ENCODE measurements around the gene SH3BP5.

SH3BP5 gene

GRCh38 chr3:15229262-15229661 is 103.1 kb downstream of the SH3BP5 start:
- Histone ChIP-seq H4K91ac (ENCODE audit: low read depth, low read length, poor library complexity) (no peak overlapping the region), H3K4me1 (ENCODE audit: control insufficient read depth in 2 of 2, insufficient read depth in 1 of 2, low read depth in 1 of 2, low read length in 2 of 2) (no peaks in the 10 kb centered on the region), H3K27ac (replicated peaks; ENCODE audit: low read length) (no peak overlapping the region), H3K36me3 (replicated peaks in 1 of 2; ENCODE audit: control insufficient read depth in 2 of 2, insufficient read depth in 2 of 2, low read length in 2 of 2) (peaks cover 4 to 90% of the 10 kb centered on the region in 2 donors), H3K4me2 (ENCODE audit: insufficient read depth, low read length, poor library complexity, severe bottlenecking) (no peak overlapping the region), H2BK15ac (ENCODE audit: low read length) (no peak overlapping the region), H2AFZ (ENCODE audit: low read length) (no peak overlapping the region), H3K9me3 (replicated peaks in 1 of 2; ENCODE audit: control insufficient read depth in 2 of 2, insufficient read depth in 1 of 2, low read depth in 1 of 2, low read length in 2 of 2) (no peaks in the 10 kb centered on the region), H3K79me1 (ENCODE audit: low read depth, low read length) (no peaks in the 10 kb centered on the region), H2AK5ac (ENCODE audit: low read depth, low read length) (no peak overlapping the region), H3K4ac (ENCODE audit: low read length) (no peak overlapping the region), H3K23ac (ENCODE audit: low read depth, low read length, poor library complexity) (no peak overlapping the region), H3K18ac (ENCODE audit: low read length) (no peak overlapping the region), H3K4me3 (ENCODE audit: low read length in 2 of 2) (no peak overlapping the region), H2BK12ac (ENCODE audit: low read length) (no peak overlapping the region), H2BK5ac (ENCODE audit: low read length) (no peak overlapping the region), H3K14ac (ENCODE audit: low read length) (no peak overlapping the region), H3K27me3 (ENCODE audit: control insufficient read depth in 3 of 3, insufficient read depth in 3 of 3, low read depth in 1 of 3, low read length in 3 of 3) (no peaks in the 10 kb centered on the region), H3K9ac (ENCODE audit: low read depth, low read length, poor library complexity) (no peak overlapping the region), H4K8ac (ENCODE audit: low read depth, low read length) (no peak overlapping the region), H2BK120ac (ENCODE audit: low read depth, low read length) (no peak overlapping the region)
- WGBS, 2 donors (ENCODE audit: extremely low coverage in 2 of 2, insufficient read length in 2 of 2, insufficient replicate concordance in 1 of 2), result no CpG with 5 or more reads among the region's 4 CpGs
- DNase-seq (ENCODE audit: low spot score), result no peak

DNA sequence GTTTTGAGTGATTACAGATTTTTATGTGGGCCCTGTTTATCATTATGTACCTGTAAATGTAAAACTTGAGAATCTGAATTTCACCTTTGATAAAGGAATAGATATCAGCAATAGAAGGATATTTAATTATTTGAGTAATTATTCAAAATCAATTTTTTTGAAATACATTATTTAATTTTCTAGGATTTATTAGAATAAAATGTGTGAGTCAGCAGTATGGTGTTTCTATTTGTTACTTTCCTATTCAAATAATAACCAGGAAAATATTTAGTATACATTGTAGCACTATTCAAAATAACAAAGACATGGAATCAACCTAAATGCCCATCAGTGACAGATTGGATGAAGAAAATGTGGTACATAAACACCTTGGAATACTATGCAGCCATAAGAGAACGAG is 104.2 kb downstream of the SH3BP5 start:
- H3K4me1 ChIP-seq (ENCODE audit: control insufficient read depth in 2 of 2, insufficient read depth in 1 of 2, low read depth in 1 of 2, low read length in 2 of 2), result no peaks in the 10 kb centered on the region

DNA sequence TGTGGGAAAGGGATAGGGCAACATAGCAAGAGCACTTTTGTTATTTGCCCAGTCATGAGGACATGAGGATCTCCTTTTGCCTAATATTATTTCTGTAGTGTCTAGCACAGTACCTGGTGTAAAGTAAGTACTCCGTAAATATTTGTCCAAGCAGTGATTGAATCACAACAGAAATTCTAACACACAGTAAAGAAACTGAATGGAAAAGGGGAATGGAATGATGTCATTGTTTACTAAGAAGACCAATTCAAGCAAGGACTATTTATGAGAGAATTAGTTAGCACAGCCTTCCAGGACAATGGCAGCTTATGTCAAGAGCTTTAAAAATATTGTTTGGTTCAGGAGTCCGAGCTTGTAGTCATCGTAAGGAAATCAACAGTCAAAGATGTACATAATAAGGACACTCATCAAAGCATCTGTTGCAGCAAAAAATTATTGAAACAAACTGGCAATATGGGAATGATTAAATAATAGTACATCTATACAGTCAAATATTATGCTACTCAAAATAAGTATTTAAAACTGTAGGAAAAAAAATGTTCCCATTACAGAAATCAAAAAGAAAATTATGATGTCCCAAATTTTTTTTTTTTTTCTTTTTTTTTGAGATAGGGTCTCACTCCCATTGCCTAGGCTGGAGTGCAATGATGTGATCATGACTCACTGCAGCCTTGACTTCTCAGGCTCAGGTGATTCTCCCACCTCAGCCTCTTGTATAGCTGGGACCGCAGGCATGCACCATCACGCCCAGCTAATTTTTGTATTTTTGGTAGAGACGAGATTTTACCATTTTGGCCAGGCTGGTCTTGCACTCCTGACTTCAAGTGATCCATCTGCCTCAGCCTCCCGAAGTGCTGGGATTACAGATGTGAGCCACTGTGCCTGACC is 108.5 kb downstream of the SH3BP5 start:
- H4K91ac ChIP-seq (ENCODE audit: low read depth, low read length, poor library complexity), result no peak overlapping the region
- H3K9me3 ChIP-seq (replicated peaks in 1 of 2; ENCODE audit: control insufficient read depth in 2 of 2, insufficient read depth in 1 of 2, low read depth in 1 of 2, low read length in 2 of 2), result no peaks in the 10 kb centered on the region
- peaks cover 14 to 94% of the 10 kb centered on the region in 2 donors for H3K36me3 ChIP-seq (replicated peaks in 1 of 2; ENCODE audit: control insufficient read depth in 2 of 2, insufficient read depth in 2 of 2, low read length in 2 of 2)
- no CpG with 5 or more reads among the region's 7 CpGs for WGBS, 2 donors (ENCODE audit: extremely low coverage in 2 of 2, insufficient read length in 2 of 2, insufficient replicate concordance in 1 of 2)
- H2BK5ac ChIP-seq (ENCODE audit: low read length), result no peak overlapping the region
- H2AK5ac ChIP-seq (ENCODE audit: low read depth, low read length), result no peak overlapping the region
- no peak overlapping the region for H3K27ac ChIP-seq (replicated peaks; ENCODE audit: low read length)
- no peak overlapping the region for H3K4me2 ChIP-seq (ENCODE audit: insufficient read depth, low read length, poor library complexity, severe bottlenecking)
- no peak overlapping the region for H3K4ac ChIP-seq (ENCODE audit: low read length)
- H4K8ac ChIP-seq (ENCODE audit: low read depth, low read length), result no peak overlapping the region
- no peak for DNase-seq (ENCODE audit: low spot score)
- no peak overlapping the region for H3K14ac ChIP-seq (ENCODE audit: low read length)
- H3K4me3 ChIP-seq (ENCODE audit: low read length in 2 of 2), result no peak overlapping the region
- H3K9ac ChIP-seq (ENCODE audit: low read depth, low read length, poor library complexity), result no peak overlapping the region
- H2BK15ac ChIP-seq (ENCODE audit: low read length), result no peak overlapping the region
- H3K23ac ChIP-seq (ENCODE audit: low read depth, low read length, poor library complexity), result no peak overlapping the region
- H2BK120ac ChIP-seq (ENCODE audit: low read depth, low read length), result no peak overlapping the region
- H3K4me1 ChIP-seq (ENCODE audit: control insufficient read depth in 2 of 2, insufficient read depth in 1 of 2, low read depth in 1 of 2, low read length in 2 of 2), result no peaks in the 10 kb centered on the region
- no peak overlapping the region for H3K18ac ChIP-seq (ENCODE audit: low read length)
- H2BK12ac ChIP-seq (ENCODE audit: low read length), result no peak overlapping the region
- no peaks in the 10 kb centered on the region for H3K79me1 ChIP-seq (ENCODE audit: low read depth, low read length)
- no peak overlapping the region for H2AFZ ChIP-seq (ENCODE audit: low read length)
- H3K27me3 ChIP-seq (ENCODE audit: control insufficient read depth in 3 of 3, insufficient read depth in 3 of 3, low read depth in 1 of 3, low read length in 3 of 3), result no peaks in the 10 kb centered on the region

More for the DNA sequence above, 104.2 kb downstream of the SH3BP5 start:
- Histone ChIP-seq H3K36me3 (replicated peaks in 1 of 2; ENCODE audit: control insufficient read depth in 2 of 2, insufficient read depth in 2 of 2, low read length in 2 of 2) (peaks cover 4 to 90% of the 10 kb centered on the region in 2 donors), H2BK120ac (ENCODE audit: low read depth, low read length) (no peak overlapping the region), H3K4me2 (ENCODE audit: insufficient read depth, low read length, poor library complexity, severe bottlenecking) (no peak overlapping the region), H3K4me3 (ENCODE audit: low read length in 2 of 2) (no peak overlapping the region), H4K8ac (ENCODE audit: low read depth, low read length) (no peak overlapping the region), H2AK5ac (ENCODE audit: low read depth, low read length) (no peak overlapping the region), H3K9me3 (replicated peaks in 1 of 2; ENCODE audit: control insufficient read depth in 2 of 2, insufficient read depth in 1 of 2, low read depth in 1 of 2, low read length in 2 of 2) (no peaks in the 10 kb centered on the region), H3K4ac (ENCODE audit: low read length) (no peak overlapping the region), H3K9ac (ENCODE audit: low read depth, low read length, poor library complexity) (no peak overlapping the region), H2AFZ (ENCODE audit: low read length) (no peak overlapping the region), H3K14ac (ENCODE audit: low read length) (no peak overlapping the region), H3K18ac (ENCODE audit: low read length) (no peak overlapping the region), H3K79me1 (ENCODE audit: low read depth, low read length) (no peaks in the 10 kb centered on the region), H2BK5ac (ENCODE audit: low read length) (no peak overlapping the region), H3K27ac (replicated peaks; ENCODE audit: low read length) (no peak overlapping the region), H3K27me3 (ENCODE audit: control insufficient read depth in 3 of 3, insufficient read depth in 3 of 3, low read depth in 1 of 3, low read length in 3 of 3) (no peaks in the 10 kb centered on the region), H2BK15ac (ENCODE audit: low read length) (no peak overlapping the region), H2BK12ac (ENCODE audit: low read length) (no peak overlapping the region), H3K23ac (ENCODE audit: low read depth, low read length, poor library complexity) (no peak overlapping the region), H4K91ac (ENCODE audit: low read depth, low read length, poor library complexity) (no peak overlapping the region)
- no peak for DNase-seq (ENCODE audit: low spot score)
- WGBS, 2 donors (ENCODE audit: extremely low coverage in 2 of 2, insufficient read length in 2 of 2, insufficient replicate concordance in 1 of 2), result no CpG with 5 or more reads among the region's 1 CpG

DNA sequence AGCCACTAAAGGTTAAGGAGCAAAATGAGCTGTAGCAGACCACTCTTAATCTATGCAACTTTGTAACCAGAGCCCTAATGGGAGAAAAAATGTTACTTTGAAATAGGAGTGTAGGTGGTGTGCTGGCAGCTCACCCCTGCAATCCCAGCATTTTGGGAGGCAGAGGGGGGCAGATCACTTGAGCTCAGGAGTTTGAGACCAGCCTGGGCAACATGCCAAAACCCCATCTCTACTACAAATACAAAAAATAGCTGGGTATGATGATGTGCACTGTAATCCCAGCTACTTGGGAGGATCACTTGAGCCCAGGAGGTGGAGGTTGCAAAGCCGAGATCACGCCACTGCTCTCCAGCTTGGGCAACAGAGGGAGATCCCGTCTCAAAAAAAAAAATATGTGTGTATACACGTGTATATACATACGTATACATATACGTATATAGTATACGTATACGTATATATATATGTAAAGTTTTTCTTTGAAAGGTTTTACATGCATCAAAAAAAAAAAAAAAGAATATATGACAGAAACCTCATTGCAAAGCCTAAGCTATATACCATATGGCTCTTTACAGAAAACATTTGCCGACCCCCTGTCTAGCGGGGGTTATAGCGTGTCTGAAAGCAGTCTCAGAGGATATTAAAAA is 110.7 kb downstream of the SH3BP5 start:
- WGBS, 2 donors (ENCODE audit: extremely low coverage in 2 of 2, insufficient read length in 2 of 2, insufficient replicate concordance in 1 of 2), result no CpG with 5 or more reads among the region's 11 CpGs

More for the DNA sequence above, 110.7 kb downstream of the SH3BP5 start:
- Histone ChIP-seq H3K4me1 (ENCODE audit: control insufficient read depth in 2 of 2, insufficient read depth in 1 of 2, low read depth in 1 of 2, low read length in 2 of 2) (no peaks in the 10 kb centered on the region), H2AK5ac (ENCODE audit: low read depth, low read length) (no peak overlapping the region), H3K23ac (ENCODE audit: low read depth, low read length, poor library complexity) (no peak overlapping the region), H3K18ac (ENCODE audit: low read length) (no peak overlapping the region), H2BK12ac (ENCODE audit: low read length) (no peak overlapping the region), H3K27me3 (ENCODE audit: control insufficient read depth in 3 of 3, insufficient read depth in 3 of 3, low read depth in 1 of 3, low read length in 3 of 3) (no peaks in the 10 kb centered on the region), H3K14ac (ENCODE audit: low read length) (no peak overlapping the region), H2BK15ac (ENCODE audit: low read length) (no peak overlapping the region), H2BK120ac (ENCODE audit: low read depth, low read length) (no peak overlapping the region), H3K27ac (replicated peaks; ENCODE audit: low read length) (no peak overlapping the region), H3K36me3 (replicated peaks in 1 of 2; ENCODE audit: control insufficient read depth in 2 of 2, insufficient read depth in 2 of 2, low read length in 2 of 2) (peaks cover 19 to 94% of the 10 kb centered on the region in 2 donors), H2BK5ac (ENCODE audit: low read length) (no peak overlapping the region), H2AFZ (ENCODE audit: low read length) (no peak overlapping the region), H4K8ac (ENCODE audit: low read depth, low read length) (no peak overlapping the region), H3K4ac (ENCODE audit: low read length) (no peak overlapping the region), H3K79me1 (ENCODE audit: low read depth, low read length) (no peaks in the 10 kb centered on the region), H3K9me3 (replicated peaks in 1 of 2; ENCODE audit: control insufficient read depth in 2 of 2, insufficient read depth in 1 of 2, low read depth in 1 of 2, low read length in 2 of 2) (no peaks in the 10 kb centered on the region), H3K4me3 (ENCODE audit: low read length in 2 of 2) (no peak overlapping the region), H3K9ac (ENCODE audit: low read depth, low read length, poor library complexity) (no peak overlapping the region), H3K4me2 (ENCODE audit: insufficient read depth, low read length, poor library complexity, severe bottlenecking) (no peak overlapping the region), H4K91ac (ENCODE audit: low read depth, low read length, poor library complexity) (no peak overlapping the region)
- no peak for DNase-seq (ENCODE audit: low spot score)
